T1000 (cell line): ENCODE measurements around the gene FAM193A.
"Not testable (repeated sequence)": the region's sequence is repeated elsewhere in the genome, so short reads cannot be mapped to it uniquely, and the experiment has no call there.

Source experiments
- DNase-seq: peaks from one replicate; lab custom pipeline; 2025; ENCODE audit warnings: mixed read lengths; lab: John Stamatoyannopoulos, UW

FAM193A gene

DNA sequence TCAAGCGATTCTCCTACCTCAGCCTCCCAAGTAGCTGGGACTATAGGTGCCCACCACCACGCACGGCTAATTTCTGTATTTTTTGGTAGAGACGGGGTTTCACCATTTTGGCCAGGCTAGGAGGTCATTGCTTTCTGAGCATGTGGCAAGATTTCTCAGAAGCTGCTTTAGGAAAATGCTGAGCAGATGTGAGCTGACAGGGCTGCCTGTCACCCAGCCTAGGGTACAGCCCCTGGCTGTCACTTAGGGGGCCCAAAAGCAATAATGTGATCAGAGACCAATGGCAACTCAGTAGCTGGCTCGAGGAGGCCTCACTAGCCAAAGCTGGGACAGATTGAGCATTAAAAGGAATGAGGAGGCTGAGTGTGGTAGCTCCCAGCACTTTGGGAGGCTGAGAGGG lies 154.9 kb downstream of the FAM193A start:
- no peak for DNase-seq

DNA sequence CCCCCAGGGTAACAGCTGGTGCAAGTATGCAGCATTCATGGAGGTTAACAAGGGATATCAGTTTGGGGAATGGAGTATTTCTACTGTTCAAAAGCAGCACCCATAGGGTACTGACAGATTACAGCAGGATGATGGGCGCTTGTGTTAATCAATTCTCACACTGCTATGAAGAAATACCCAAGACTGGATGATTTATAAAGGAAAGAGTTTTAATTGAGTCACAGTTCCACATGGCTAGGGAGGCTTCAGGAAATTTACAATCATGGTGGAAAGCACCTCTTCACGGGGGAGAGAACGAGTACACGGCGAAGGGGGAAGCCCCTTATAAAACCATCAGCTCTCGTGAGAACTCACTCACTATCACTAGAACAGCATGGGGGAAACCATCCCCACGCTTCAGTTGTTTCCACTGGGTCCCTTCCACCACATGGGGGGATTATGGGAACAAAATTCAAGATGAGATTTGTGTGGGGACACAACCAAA lies 155.5 kb downstream of the FAM193A start:
- DNase-seq, result no peak

DNA sequence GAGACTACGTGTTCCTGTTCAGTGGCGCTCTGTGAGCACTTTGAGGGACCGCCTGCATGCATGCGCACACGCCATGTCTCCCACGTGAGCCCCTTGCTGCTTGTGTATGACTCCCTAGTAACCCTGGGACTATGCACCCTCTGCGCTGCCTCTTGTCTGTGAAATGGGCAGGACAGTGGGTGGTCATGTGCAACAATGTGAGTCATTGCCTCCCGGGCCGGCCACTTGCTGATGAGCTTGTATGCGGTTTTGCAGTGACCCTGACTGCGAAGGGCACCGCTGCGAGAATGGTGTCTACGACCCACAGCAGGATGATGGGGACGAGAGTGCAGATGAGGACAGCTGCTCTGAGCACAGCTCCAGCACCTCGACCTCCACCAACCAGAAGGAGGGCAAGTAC lies 158.2 kb downstream of the FAM193A start:
- no peak for DNase-seq

DNA sequence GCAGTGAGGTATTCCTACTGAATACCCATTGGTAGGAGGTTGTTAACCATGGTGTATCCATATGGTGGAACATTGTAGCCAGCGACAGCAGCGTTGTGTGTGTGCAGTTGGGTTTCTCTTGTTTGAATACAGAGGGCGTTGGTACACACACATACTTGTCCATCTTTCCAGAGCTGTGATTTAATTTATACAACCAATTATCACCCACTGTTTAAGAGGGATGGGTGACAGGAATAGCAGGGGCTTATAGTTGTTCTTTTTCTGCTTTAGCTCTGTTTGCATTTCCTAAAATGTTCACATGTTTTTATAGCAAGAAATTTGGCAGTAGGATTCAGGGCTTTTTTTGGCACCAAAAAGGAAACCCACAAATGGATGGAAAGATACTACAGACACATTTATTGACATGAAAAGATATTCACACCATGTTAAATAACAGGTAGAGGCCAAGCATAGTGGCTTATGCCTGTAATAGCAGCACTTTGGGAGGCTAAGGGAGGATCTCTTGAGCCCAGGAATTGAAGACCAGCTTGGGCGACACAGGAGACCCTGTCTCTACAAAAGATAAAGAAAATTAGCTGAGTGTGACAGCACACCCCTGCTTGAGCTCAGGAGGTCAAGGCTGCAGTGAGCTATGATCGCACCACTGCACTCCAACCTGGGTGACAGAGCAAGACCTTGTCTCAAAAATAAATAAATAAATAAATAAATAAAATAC lies 159.1 kb downstream of the FAM193A start:
- DNase-seq, result no peak

DNA sequence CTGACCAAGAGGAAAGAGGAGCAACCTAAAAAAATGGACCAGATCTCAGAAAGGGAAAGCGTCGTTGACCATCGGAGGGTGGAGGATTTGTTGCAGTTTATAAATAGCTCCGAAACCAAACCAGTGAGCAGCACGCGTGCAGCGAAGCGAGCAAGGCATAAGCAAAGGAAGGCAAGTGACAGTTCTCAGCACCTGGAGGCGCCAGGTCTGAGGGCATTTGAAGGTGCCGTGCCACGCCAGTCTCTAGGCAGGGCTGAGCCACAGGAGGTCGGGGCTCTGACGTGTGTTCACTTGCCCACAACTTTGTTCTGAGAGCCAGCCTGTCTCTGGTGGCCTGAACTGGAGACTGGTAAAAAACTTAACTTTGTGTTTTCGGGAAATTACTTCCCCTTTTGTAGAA lies 160.0 kb downstream of the FAM193A start:
- DNase-seq, result no peak

DNA sequence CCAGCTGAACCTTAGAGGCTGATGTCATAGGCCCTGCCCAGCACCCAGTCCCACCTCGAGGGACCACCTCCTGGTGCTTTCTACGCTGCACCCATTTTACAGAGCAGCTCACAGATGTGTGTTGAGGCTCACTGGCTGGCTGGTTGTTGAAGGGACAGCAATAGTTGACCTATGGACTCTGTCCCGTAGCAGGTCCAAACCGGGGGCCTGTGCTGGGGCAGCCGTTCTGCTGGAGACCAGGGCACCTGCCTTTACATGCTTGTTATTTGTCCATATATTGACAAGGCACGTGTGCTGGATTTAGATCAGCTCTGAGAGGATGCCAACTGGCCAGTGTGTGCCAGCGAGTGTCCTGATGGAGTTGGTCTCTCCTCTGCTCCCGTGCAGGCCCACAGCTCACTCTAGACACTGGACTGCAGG lies 161.6 kb downstream of the FAM193A start:
- no peak for DNase-seq

DNA sequence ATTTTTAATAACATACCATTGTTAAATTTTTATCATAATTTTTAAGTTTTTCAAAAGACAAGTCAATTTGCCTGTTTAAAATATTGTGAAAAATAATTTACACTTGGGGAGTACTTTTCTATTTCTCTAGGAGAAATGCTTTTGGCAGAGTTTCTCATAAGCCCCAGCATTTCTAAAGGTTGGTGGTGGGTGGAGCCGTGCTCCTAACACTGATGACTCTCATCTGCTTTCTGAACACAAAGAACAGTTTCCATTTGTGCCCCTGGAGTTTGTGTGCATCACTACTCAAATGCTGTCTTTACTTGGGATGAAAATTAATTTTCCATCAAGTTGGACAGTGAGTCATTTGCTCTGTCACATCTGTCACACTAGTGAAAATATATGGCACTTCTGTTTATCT lies 162.1 kb downstream of the FAM193A start:
- DNase-seq, result no peak

DNA sequence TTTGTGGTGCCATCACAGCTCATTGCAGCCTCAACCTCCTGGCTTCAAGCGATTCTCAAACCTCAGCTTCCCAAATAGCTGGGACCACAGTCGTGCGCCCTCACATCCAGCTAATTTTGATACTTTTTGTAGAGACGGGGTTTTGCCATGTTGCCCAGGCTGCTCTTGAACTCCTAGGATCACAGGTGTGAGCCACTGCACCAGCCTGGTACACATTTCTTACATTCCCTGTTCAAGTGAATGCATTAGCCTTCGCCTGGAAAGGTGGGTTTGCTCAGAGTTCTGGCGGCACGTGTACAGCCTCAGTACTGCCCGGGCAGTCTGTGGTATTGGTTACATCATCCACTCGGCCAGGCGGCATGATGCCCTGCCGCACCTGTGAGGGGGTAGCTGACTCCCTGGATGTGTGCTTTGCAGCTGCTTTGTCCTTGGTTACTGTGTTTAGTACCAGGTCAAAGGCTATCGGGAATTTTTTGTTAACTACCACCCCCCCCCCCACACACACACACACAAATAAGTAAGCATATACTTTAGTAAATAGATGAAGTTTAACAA lies 162.6 kb downstream of the FAM193A start:
- no peak for DNase-seq

DNA sequence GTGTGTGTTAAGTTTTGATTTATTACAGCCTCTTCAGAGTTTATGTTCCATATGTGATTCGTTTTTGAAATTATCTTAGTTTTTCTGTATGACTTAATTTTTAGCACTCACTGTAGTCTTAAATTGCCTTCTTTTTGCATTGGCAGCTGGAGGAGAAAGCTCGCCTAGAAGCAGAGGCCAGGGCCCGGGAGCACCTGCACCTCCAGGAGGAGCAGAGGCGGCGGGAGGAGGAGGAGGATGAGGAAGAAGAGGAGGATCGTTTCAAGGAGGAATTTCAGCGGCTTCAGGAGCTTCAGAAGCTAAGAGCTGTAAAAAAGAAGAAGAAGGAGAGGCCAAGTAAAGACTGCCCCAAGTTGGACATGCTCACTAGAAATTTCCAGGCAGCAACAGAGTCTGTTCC lies 163.1 kb downstream of the FAM193A start:
- DNase-seq, result no peak

DNA sequence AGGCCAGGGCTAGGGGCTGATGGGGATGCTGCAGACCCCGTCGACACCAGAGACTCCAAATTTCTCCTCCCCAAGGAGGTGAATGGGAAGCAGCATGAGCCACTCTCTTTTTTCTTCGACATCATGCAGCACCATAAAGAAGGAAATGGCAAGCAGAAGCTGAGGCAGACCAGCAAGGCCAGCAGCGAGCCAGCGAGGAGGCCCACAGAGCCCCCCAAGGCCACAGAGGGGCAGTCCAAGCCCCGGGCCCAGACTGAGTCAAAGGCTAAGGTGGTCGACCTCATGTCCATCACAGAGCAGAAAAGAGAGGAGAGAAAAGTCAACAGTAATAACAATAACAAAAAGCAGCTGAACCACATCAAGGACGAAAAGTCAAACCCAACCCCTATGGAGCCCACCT lies 163.6 kb downstream of the FAM193A start:
- DNase-seq, result no peak

DNA sequence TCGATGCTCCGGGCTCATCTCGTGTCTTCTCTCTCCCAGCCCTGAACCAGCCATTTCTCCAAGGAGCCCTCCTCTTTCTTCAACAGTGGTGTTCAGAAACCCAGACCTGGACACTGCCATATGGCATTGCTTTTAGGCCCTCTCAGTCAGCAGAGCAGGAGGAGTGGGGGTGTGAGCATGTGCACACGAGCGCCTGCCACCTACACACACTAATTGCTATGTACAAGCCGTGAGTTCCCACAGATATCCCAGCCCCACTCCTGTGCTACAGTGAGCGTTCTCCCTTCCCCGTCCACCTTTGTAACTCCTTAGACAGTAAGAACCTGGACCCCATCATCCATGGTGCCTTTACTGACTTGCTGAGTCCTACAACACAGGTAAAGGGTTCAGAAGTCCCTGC lies 165.9 kb downstream of the FAM193A start:
- DNase-seq, result no peak

DNA sequence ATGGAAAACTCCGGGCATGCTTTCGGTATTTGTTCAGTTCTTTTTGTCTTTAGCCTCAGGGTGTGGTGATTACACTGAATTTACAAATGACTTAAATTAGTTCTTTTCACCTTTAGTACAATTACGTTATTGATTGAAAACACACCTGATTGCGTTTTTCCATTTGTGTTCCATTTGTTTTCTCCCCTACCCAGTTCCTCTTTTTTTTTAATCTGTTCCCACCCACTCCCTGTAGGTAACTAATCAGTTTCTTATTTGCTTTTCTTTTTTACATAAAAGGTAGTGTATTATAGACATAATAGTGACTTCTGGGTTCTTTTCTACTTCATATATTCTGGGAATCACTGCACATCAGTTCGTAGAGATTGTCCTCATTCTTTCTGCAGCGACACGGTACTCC lies 166.3 kb downstream of the FAM193A start:
- DNase-seq, result no peak

DNA sequence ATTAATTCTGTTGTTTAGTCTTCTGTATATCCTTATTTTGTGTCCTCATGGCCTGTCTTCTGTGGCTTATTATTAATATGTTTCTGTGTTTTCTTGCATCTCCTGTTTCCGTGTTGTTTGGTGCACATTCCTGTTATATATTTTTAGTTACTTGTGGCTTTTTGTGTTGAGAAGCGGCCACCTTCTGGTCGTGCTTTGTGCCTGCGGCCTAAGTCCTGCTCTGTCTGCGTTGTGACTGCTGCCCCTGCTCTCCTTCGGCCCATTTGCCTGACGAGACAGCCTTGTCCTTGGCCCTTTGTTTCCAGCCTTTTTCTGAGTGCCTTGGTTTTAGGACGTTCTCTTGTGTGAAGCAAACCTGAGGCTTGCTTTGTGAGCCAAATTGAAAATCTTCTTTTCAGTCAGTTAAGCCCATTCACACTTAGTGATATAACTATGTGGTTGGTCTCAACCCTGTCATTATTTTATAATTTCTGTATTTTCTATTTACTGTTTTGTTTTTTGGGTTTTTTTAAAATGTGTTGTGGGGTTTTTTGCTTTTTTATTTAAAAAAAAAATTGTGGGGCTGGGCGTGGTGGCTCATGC lies 175.9 kb downstream of the FAM193A start:
- DNase-seq, result no peak

DNA sequence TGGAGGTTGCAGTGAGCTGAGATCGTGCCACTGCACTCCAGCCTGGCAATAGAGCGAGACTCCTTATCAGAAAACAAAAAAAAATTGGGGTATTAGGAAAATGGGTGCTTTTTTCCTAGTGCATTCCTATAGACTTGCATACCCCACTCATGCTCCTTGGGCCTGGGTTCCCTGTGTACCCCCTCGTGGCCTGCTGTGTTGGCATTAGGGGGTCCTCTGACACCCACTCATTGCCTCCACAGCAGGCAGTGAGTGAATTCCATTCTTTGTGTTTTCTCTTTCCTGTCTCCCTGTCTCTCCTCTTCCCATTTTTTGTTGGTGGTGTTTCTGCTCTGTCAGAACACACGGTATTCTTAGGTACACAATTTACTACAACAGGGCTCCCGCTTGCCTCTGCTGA lies 176.9 kb downstream of the FAM193A start:
- DNase-seq, result no peak

DNA sequence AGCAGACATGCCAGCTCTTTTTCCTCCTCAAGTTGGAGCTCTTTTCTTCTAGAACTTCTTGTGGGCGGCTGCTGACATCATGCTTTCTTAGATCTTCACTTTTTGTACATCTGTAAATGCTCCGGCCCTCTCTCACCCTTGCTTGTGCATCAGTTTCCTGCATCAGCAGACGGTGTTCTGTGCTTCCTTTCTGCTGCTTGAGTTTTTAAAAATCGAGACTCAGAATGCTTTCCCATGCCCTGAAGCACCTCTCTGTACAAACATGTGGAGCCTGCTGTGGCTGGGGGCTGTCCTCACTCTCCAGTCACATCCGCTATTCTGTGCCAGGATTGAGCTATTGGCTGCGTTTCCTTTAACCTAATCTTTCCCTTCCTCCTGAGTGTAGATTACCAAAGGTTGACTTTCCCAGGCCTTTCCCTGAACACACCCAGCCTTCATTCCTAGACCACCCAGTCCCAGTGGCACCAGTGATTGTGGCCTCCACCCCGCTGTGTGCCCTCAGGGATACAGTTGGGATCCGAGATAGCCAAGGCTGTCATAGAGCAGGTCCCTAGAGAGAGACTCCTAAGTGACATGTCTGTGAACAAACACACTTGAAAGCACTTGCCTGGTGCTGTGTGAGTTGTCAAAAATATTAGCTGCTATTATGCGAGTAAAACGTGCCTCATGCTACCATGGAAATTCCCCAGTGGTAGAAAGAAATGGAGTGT lies 177.8 kb downstream of the FAM193A start:
- DNase-seq, result no peak

DNA sequence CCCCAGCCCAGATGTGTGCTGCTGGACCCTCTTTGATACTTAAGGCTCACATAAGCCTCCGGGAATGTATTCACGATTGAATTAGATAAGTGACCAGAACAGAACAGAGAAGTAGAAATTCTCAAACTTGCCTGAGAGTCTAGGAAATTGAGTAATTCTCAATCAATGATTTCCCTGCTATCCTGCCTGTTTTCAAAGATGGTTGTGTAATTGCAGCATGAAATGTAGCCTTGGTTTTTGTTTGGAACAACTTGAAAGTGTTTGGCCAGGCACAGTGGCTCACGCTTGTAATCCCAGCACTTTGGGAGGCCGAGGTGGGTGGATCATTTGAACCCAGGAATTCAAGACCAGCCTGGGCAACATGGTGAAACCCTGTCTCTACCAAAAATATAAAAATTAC lies 178.5 kb downstream of the FAM193A start:
- DNase-seq, result no peak

DNA sequence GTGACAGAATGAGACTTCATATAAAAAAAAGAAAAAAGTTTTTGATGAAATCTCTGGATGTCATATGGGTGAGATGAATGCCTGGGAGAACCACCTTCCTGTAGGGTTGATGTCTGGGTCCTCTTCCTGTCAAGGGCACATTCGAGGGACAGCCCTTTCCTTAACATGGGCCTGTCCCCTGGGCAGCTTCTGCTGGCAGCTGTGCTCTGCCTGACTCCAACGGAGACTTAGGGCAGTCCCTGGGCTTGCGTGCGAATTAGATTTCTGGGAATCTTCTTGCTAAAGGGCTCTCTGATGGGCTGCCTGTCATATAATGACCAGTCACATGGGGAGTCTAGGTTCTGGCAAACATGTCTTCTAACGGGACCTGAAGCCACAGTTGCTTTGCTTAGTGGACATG lies 179.0 kb downstream of the FAM193A start:
- no peak for DNase-seq

DNA sequence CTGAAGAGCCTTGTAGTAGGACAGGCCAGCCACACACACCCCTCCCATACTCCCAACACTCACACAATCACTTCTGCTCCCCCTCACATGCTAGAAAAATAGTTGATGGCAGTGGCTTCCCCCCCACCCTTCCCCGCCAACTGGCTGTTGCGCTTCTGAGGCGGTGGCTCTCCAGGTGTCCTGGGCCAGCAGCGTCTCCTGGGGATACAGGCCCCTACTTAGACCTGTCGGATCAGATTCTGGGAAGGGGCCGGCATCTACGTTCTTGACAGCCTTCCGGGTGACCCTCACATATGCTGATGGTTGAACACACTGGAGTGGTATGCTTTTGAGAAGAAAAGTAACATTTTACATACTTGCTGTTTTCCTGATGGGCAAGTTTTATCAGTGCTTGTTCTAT lies 179.8 kb downstream of the FAM193A start:
- DNase-seq, result no peak

DNA sequence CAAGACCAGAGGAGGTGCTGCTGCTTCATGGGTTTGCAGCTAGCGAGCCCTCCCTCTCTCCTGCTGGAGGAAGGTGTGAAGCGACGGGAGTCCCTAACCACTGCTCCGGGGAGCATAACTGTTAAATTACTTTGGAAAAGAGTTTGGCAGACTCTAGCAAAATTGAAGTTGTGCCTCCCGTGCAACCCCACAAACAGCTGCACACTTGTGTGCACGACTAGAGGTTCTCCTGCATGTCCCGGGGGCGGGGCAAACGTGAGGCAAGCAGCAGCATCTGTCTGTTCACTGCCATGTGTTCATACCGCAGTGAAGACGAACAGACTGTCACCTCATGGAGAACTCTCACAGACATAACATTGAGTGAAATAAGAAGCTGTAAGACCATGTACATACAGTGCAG lies 185.1 kb downstream of the FAM193A start:
- DNase-seq, result no peak

DNA sequence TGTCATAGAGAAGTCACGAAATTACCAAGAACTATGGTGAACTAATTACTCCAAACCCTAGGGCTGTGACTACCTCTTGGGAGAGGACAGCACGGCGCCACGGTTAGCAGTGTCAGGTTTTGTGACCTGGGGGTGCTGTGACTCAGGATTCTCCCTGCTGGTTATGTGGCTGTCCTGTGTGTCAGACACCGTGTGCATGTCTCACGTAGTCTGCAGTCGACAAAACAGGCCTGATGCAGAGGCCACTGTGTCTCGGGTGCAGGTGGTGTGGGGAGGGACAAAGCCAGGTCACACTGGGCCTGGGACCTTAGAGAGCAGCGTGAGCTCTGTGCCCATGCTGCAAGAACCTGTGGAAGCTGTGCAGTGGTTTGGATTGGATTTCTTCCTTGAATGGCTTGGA lies 185.6 kb downstream of the FAM193A start:
- no peak for DNase-seq

DNA sequence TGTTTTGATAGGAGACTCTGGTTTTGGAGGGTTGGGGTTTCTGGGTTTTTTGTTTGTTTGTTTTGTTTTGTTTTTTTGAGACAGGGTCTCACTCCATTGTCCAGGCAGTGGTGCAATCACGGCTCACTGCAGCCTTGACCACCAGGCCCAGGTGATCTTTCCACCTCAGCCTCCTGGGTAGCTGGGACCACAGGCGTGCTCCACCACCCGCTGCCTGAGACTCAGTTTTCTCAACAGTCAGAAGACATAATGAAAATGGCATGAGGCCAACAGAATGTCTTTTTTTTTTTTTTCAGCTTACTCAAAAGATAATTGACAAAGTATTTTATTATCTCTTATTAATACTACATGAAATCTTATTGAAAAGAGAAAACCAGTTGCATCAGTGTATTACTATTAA lies 187.3 kb downstream of the FAM193A start:
- DNase-seq, result no peak

DNA sequence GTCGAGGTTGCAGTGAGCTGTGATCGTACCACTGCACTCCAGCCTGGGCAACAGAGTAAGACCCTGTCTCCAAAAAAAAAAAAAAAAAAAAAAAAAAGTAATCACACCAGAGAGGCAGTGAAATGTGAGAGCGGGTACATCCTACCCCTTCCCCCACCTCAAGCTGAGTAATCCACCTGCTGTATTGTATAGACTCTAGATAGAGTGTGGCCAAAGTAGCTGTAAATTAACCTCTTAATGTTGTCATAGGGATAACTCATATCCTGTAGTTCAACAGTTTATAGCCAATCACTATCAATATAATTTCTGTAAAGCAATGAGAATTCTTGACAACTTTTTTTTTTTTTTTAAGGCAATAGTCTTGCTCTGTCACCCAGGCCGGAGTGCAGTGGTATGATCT lies 188.9 kb downstream of the FAM193A start:
- DNase-seq, result no peak

DNA sequence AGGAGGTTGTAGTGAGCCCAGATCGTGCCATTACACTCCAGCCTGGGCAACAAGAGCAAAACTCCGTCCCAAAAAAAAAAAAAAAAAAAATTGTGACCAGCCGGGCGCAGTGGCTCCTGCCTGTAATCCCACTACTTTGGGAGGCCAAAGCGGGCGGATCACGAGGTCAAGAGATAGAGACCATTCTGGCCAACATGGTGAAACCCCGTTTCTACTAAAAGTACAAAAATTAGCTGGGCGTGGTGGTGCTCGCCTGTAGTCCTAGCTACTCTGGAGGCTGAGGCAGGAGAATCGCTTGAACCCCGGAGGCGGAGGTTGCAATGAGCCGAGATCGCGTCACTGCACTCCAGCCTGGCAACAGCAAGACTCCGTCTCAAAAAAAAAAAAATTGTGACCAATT lies 190.4 kb downstream of the FAM193A start:
- DNase-seq, result not testable (repeated sequence)
